Central memory CD8-positive, alpha-beta T cell (primary cell): ENCODE measurements around the gene LCN6.
"Not testable (repeated sequence)": the region's sequence is repeated elsewhere in the genome, so short reads cannot be mapped to it uniquely, and the experiment has no call there.

Experiments
- ATAC-seq: fragments of 150-1000 bp; cut with Tn5 transposase; replicated peaks from 2 replicates; pipeline ENCODE4 v1.10.0; 2022; ENCODE audit warnings: mild to moderate bottlenecking, moderate FRiP score, moderate number of reproducible peaks; ENCODE audit not compliant: poor library complexity, severe bottlenecking; ENCODE audit errors: extremely low read depth
- DNase-seq, 2 donors: peaks; one replicate each; pipeline ENCODE4 v3.0.0; 2021; ENCODE audit warnings: low spot score in 2 of 2
- H3K27ac Mint-ChIP-seq: one replicate; pipeline ENCODE4 v1.8.0; 2022; ENCODE audit warnings: low read depth, mild to moderate bottlenecking, moderate library complexity, mixed read lengths
- H3K27me3 Mint-ChIP-seq: one replicate; pipeline ENCODE4 v1.8.0; 2022; ENCODE audit warnings: mixed read lengths
- H3K36me3 Mint-ChIP-seq: one replicate; pipeline ENCODE4 v1.8.0; 2022; ENCODE audit warnings: mild to moderate bottlenecking, moderate library complexity, mixed read lengths; ENCODE audit not compliant: insufficient read depth
- H3K4me1 Mint-ChIP-seq: one replicate; pipeline ENCODE4 v1.8.0; 2022; ENCODE audit warnings: mixed read lengths
- H3K4me3 Mint-ChIP-seq: one replicate; pipeline ENCODE4 v1.8.0; 2022; ENCODE audit warnings: mild to moderate bottlenecking, moderate library complexity, mixed read lengths
- H3K9me3 Mint-ChIP-seq: one replicate; pipeline ENCODE4 v1.8.0; 2022; ENCODE audit warnings: mixed read lengths

Gene LCN6

GRCh38 chr9:136774416-136775045, 26.2 kb upstream of the LCN6 start:
- Mint-ChIP-seq H3K9me3 (no peaks in the 10 kb centered on the region), H3K4me3 (no peak overlapping the region), H3K4me1 (peaks cover 6% of the 10 kb centered on the region), H3K27ac (no peak overlapping the region), H3K27me3 (peaks cover 54% of the 10 kb centered on the region), H3K36me3 (peaks cover 1% of the 10 kb centered on the region)
- DNase-seq = no peak
- ATAC-seq = no peak

- no peak for ATAC-seq
Observed at GRCh38 chr9:136773386-136774044, 25.2 kb upstream of the LCN6 start.

GRCh38 chr9:136771907-136772415, 23.6 kb upstream of the LCN6 start:
- DNase-seq (no peak), ATAC-seq (no peak)
- Mint-ChIP-seq H3K4me3 (no peak overlapping the region), H3K4me1 (peaks cover 9% of the 10 kb centered on the region), H3K36me3 (peaks cover 1% of the 10 kb centered on the region), H3K27me3 (peaks cover 36% of the 10 kb centered on the region), H3K9me3 (no peaks in the 10 kb centered on the region), H3K27ac (no peak overlapping the region)

More at GRCh38 chr9:136773386-136774044, 25.2 kb upstream of the LCN6 start:
- no peaks in the 10 kb centered on the region for H3K9me3 Mint-ChIP-seq
- H3K27me3 Mint-ChIP-seq = peaks cover 43% of the 10 kb centered on the region
- H3K36me3 Mint-ChIP-seq = peaks cover 1% of the 10 kb centered on the region
- H3K4me1 Mint-ChIP-seq = peaks cover 6% of the 10 kb centered on the region
- no peak for DNase-seq
- H3K4me3 Mint-ChIP-seq = no peak overlapping the region
- H3K27ac Mint-ChIP-seq = no peak overlapping the region

GRCh38 chr9:136769710-136770191, 21.4 kb upstream of the LCN6 start:
- no peak overlapping the region for H3K4me3 Mint-ChIP-seq
- H3K27ac Mint-ChIP-seq = no peak overlapping the region
- no peaks in the 10 kb centered on the region for H3K9me3 Mint-ChIP-seq
- DNase-seq (no peak), ATAC-seq (peak; percentile 58)
- H3K27me3 Mint-ChIP-seq = peaks cover 20% of the 10 kb centered on the region
- peaks cover 14% of the 10 kb centered on the region for H3K4me1 Mint-ChIP-seq
- peaks cover 1% of the 10 kb centered on the region for H3K36me3 Mint-ChIP-seq

- DNase-seq, H3K27me3 Mint-ChIP-seq, H3K4me1 Mint-ChIP-seq, H3K36me3 Mint-ChIP-seq, ATAC-seq, H3K9me3 Mint-ChIP-seq, H3K4me3 Mint-ChIP-seq: not testable (repeated sequence)
- H3K27ac Mint-ChIP-seq = peak overlapping the region; percentile 3
Observed at GRCh38 chr9:136766410-136767120, 18.2 kb upstream of the LCN6 start.

- not testable (repeated sequence) for H3K27me3 Mint-ChIP-seq, H3K4me1 Mint-ChIP-seq, H3K36me3 Mint-ChIP-seq, H3K9me3 Mint-ChIP-seq, ATAC-seq, H3K27ac Mint-ChIP-seq, DNase-seq, H3K4me3 Mint-ChIP-seq
Observed at GRCh38 chr9:136765745-136766409, 17.6 kb upstream of the LCN6 start.

- peaks cover 1% of the 10 kb centered on the region for H3K36me3 Mint-ChIP-seq
- no peaks in the 10 kb centered on the region for H3K9me3 Mint-ChIP-seq
- peaks cover 7% of the 10 kb centered on the region for H3K4me1 Mint-ChIP-seq
- no peak for ATAC-seq
- H3K27me3 Mint-ChIP-seq = peaks cover 8% of the 10 kb centered on the region
- no peak overlapping the region for H3K27ac Mint-ChIP-seq
- H3K4me3 Mint-ChIP-seq = no peak overlapping the region
- no peak for DNase-seq
Observed at GRCh38 chr9:136765041-136765440, 16.7 kb upstream of the LCN6 start.

- Mint-ChIP-seq H3K36me3 (no peaks in the 10 kb centered on the region), H3K4me1 (peaks cover 7% of the 10 kb centered on the region), H3K27me3 (peaks cover 8% of the 10 kb centered on the region), H3K27ac (no peak within 1 kb of the TSS), H3K4me3 (no peak within 1 kb of the TSS), H3K9me3 (no peaks in the 10 kb centered on the region)
- ATAC-seq = no peak
- no peak for DNase-seq
Observed at GRCh38 chr9:136764301-136764891, 16.1 kb upstream of the LCN6 start, which contains the start of gene LCN15. Gene LCN15 (minus strand): TSS chr9:136764518. CDS start chr9:136764488, 30 bp downstream.

- Mint-ChIP-seq H3K4me3 (no peak overlapping the region), H3K9me3 (no peaks in the 10 kb centered on the region), H3K27ac (no peak overlapping the region), H3K27me3 (peaks cover 8% of the 10 kb centered on the region), H3K36me3 (no peaks in the 10 kb centered on the region), H3K4me1 (peaks cover 7% of the 10 kb centered on the region)
- DNase-seq = no peak
- ATAC-seq = no peak
Observed at GRCh38 chr9:136763649-136764035, 15.3 kb upstream of the LCN6 start.

- H3K4me3 Mint-ChIP-seq = no peak overlapping the region
- peaks cover 7% of the 10 kb centered on the region for H3K4me1 Mint-ChIP-seq
- H3K27me3 Mint-ChIP-seq = peaks cover 8% of the 10 kb centered on the region
- no peaks in the 10 kb centered on the region for H3K9me3 Mint-ChIP-seq
- no peaks in the 10 kb centered on the region for H3K36me3 Mint-ChIP-seq
- DNase-seq (no peak), ATAC-seq (no peak)
- no peak overlapping the region for H3K27ac Mint-ChIP-seq
Observed at GRCh38 chr9:136762915-136763648, 14.8 kb upstream of the LCN6 start.

- Mint-ChIP-seq H3K4me1 (peaks cover 7% of the 10 kb centered on the region), H3K4me3 (no peak overlapping the region), H3K9me3 (no peaks in the 10 kb centered on the region), H3K27ac (no peak overlapping the region), H3K36me3 (no peaks in the 10 kb centered on the region), H3K27me3 (peaks cover 3% of the 10 kb centered on the region)
- no peak for ATAC-seq
- no peak for DNase-seq
Observed at GRCh38 chr9:136762221-136762691, 13.9 kb upstream of the LCN6 start.
